ENCODE results near the gene DDI2. TPM values are rescaled to one million over a fixed set of nuclear protein-coding genes. Genes with fewer than 3 reads are reported as not detected.

The DDI2 gene
- total RNA-seq, 1 donor from 2014 or later, result 23.3 TPM

DNA sequence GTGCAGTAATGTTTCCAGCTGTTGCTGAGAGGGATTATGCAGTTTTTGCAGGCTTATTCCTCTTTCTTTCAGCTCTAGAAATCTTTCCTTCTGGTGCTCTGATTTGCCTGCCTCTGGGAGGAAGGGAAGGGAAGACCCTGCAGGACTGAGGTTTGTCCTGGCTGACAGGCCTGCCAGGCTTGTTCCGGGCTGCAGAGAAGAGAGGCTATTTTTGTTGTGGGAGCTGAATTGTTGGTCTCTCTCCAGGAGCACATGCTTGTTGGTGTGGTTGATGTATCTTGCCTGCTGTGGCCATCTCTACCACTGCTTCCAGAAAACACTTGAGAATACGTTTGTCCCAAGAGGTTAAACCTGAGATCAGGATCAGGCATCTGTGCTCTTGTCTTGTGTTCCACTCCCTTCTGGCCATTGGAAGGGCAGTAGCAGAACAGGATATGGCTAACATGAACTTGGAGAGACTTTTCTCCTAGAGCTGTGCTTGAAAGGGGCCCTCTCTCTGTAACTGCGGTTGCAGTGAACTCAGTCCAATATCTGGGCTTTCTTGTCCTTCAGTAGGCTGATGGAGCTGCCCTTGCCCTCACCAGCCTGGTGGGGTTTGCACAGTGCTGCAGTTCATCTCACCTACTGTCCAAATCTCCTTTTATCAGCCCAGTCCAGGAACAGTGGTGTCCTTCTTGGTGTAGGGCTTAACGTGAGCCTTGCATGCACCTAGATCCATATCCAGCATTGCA lies 97.3 kb downstream of the DDI2 start:
- H3K79me2 ChIP-seq (ENCODE audit: low read depth), result peaks cover 33% of the 10 kb centered on the region
- no peaks in the 10 kb centered on the region for H3K27me3 ChIP-seq
- no peak overlapping the region for H3K4me3 Mint-ChIP-seq
- peaks cover 2% of the 10 kb centered on the region for H3F3A ChIP-seq (ENCODE audit: low read depth)
- H3K4me1 ChIP-seq, result no peaks in the 10 kb centered on the region
- peaks cover 6% of the 10 kb centered on the region for H3K27me3 Mint-ChIP-seq (ENCODE audit: insufficient read depth, low read depth)
- H3K9ac ChIP-seq, result no peak overlapping the region
- H3K4me1 Mint-ChIP-seq, result peaks cover 4% of the 10 kb centered on the region
- H2AFZ ChIP-seq (replicated peaks), result no peak overlapping the region
- no peaks in the 10 kb centered on the region for H3K36me3 ChIP-seq
- no peak overlapping the region for H3K27ac Mint-ChIP-seq
- no peak overlapping the region for H3K4me3 ChIP-seq
- peaks cover 11% of the 10 kb centered on the region for H3K36me3 Mint-ChIP-seq
- peaks cover 8% of the 10 kb centered on the region for H4K20me1 ChIP-seq (ENCODE audit: low read depth)
- no peak overlapping the region for H3K4me2 ChIP-seq
- no peak overlapping the region for H3K27ac ChIP-seq
- TF ChIP-seq, protein P1, sequence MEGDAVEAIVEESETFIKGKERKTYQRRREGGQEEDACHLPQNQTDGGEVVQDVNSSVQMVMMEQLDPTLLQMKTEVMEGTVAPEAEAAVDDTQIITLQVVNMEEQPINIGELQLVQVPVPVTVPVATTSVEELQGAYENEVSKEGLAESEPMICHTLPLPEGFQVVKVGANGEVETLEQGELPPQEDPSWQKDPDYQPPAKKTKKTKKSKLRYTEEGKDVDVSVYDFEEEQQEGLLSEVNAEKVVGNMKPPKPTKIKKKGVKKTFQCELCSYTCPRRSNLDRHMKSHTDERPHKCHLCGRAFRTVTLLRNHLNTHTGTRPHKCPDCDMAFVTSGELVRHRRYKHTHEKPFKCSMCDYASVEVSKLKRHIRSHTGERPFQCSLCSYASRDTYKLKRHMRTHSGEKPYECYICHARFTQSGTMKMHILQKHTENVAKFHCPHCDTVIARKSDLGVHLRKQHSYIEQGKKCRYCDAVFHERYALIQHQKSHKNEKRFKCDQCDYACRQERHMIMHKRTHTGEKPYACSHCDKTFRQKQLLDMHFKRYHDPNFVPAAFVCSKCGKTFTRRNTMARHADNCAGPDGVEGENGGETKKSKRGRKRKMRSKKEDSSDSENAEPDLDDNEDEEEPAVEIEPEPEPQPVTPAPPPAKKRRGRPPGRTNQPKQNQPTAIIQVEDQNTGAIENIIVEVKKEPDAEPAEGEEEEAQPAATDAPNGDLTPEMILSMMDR (IDR thresholded peaks at IDR 0.05), result no peak
- TF ChIP-seq EZH2 (IDR thresholded peaks at IDR 0.05), result no peak
- TF ChIP-seq EZH2phosphoT487 (IDR thresholded peaks at IDR 0.05), result no peak
- no peaks in the 10 kb centered on the region for H3K9me3 ChIP-seq (ENCODE audit: low read depth)
- no peak for DNase-seq (ENCODE audit: low spot score)
- H3K9me3 Mint-ChIP-seq, result no peaks in the 10 kb centered on the region

DNA sequence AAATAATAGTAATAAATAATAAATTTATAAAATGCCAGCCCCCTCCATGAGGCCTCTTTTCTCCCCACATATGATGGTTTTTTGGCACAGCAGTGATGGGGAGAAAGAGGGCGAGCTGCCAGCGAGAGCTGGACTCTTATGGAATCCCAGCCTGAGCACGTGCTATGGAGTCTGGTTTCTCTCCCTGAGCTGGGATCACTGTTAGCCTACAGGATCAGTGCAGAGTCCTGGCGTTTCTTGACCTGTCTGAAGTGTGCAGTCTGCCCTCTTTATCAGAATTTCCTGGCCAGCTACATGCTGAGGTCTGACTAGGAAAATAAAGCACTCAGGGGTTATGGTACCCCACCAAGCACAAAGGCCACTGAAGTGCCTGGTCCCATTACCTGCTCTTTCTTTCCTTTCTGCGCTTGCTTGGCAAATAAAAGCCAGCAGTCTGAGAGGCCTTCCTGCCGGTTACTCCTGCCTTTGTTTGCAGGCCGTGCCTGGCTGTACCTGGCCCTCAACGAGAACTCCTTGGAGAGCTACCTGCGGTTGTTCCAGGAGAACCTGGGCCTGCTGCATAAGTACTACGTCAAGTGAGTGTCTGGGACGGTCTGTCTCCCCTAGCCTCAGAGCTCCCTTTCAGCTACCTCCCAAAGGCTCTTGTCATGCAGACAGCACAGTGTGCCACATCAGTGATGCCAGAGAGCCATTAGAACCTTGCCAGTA lies 100.3 kb downstream of the DDI2 start:
- Histone ChIP-seq H3K4me3 (no peak overlapping the region), H3K27me3 (no peaks in the 10 kb centered on the region), H3K27ac (no peak overlapping the region), H3K4me2 (no peak overlapping the region), H4K20me1 (ENCODE audit: low read depth) (peaks cover 8% of the 10 kb centered on the region), H3K9me3 (ENCODE audit: low read depth) (no peaks in the 10 kb centered on the region), H3K4me1 (no peaks in the 10 kb centered on the region), H3F3A (ENCODE audit: low read depth) (peaks cover 2% of the 10 kb centered on the region), H3K9ac (no peak overlapping the region), H3K79me2 (ENCODE audit: low read depth) (peaks cover 22% of the 10 kb centered on the region), H3K36me3 (no peaks in the 10 kb centered on the region), H2AFZ (replicated peaks) (no peak overlapping the region)
- H3K4me3 Mint-ChIP-seq, result no peak overlapping the region
- no peak for DNase-seq (ENCODE audit: low spot score)
- peaks cover 4% of the 10 kb centered on the region for H3K4me1 Mint-ChIP-seq
- TF ChIP-seq EZH2phosphoT487 (IDR thresholded peaks at IDR 0.05), result no peak
- H3K27ac Mint-ChIP-seq, result no peak overlapping the region
- H3K36me3 Mint-ChIP-seq, result peaks cover 13% of the 10 kb centered on the region
- peaks cover 7% of the 10 kb centered on the region for H3K27me3 Mint-ChIP-seq (ENCODE audit: insufficient read depth, low read depth)
- H3K9me3 Mint-ChIP-seq, result no peaks in the 10 kb centered on the region

DNA sequence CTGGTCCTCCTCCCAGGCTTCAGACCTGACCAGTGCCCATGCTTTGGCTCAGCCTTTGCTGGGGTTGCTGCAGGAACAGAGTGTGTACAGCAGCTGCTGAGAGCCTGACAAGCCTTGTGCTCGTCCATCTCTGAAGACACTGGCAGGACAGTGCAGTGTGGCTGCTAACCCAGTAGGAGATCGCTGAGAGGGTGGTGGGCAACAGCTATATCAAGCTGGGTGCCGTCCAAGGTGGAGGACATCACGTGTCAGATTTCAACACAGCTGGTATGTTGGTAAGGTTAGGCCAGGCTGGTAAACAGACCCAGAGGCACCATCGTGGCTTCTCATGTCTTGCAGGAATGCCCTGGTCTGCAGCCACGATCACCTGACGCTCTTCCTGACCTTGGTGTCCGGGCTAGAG lies 100.9 kb downstream of the DDI2 start:
- Mint-ChIP-seq H3K27ac (no peak overlapping the region), H3K36me3 (peaks cover 17% of the 10 kb centered on the region), H3K4me3 (no peak overlapping the region), H3K27me3 (ENCODE audit: insufficient read depth, low read depth) (peaks cover 7% of the 10 kb centered on the region), H3K9me3 (no peaks in the 10 kb centered on the region), H3K4me1 (peaks cover 4% of the 10 kb centered on the region)
- Histone ChIP-seq H3K36me3 (no peaks in the 10 kb centered on the region), H3K4me3 (no peak overlapping the region), H3K4me1 (no peaks in the 10 kb centered on the region), H3K79me2 (ENCODE audit: low read depth) (peaks cover 17% of the 10 kb centered on the region), H3K4me2 (no peak overlapping the region), H3K9ac (no peak overlapping the region), H4K20me1 (ENCODE audit: low read depth) (peaks cover 8% of the 10 kb centered on the region), H2AFZ (replicated peaks) (no peak overlapping the region), H3K27me3 (no peaks in the 10 kb centered on the region), H3F3A (ENCODE audit: low read depth) (peaks cover 2% of the 10 kb centered on the region), H3K9me3 (ENCODE audit: low read depth) (no peaks in the 10 kb centered on the region), H3K27ac (no peak overlapping the region)
- TF ChIP-seq, protein P1 (IDR thresholded peaks at IDR 0.05), result no peak
- TF ChIP-seq EZH2 (IDR thresholded peaks at IDR 0.05) (no peak), EZH2phosphoT487 (IDR thresholded peaks at IDR 0.05) (no peak)
- no peak for DNase-seq (ENCODE audit: low spot score)

Small RNA genes within 50 kb of the gene (small RNA-seq; reads per million reads assigned to genes)
- gene AL121992.2, result not detected
- not detected for gene CD24P1
- not detected for gene RNU7-179P

Other genes starting within 250 kb of the DDI2 start
- gene EFHD2, start 207.6 kb upstream of the DDI2 start, total RNA-seq (ENCODE audit: low replicate concordance), result 6.5 and 14.5 TPM in 2 replicates
- gene CTRC, start 179.0 kb upstream of the DDI2 start, total RNA-seq (ENCODE audit: low replicate concordance), result not detected in 2 replicates
- gene CELA2A, start 160.7 kb upstream of the DDI2 start, total RNA-seq (ENCODE audit: low replicate concordance), result not detected in 2 replicates
- not detected in 2 replicates for gene CELA2B, start 141.4 kb upstream of the DDI2 start, total RNA-seq (ENCODE audit: low replicate concordance)
- 12.4 and 18.2 TPM in 2 replicates for gene CASP9, start 93.2 kb upstream of the DDI2 start, total RNA-seq (ENCODE audit: low replicate concordance)
- gene DNAJC16, start 90.6 kb upstream of the DDI2 start, total RNA-seq (ENCODE audit: low replicate concordance), result 24.2 and 33.6 TPM in 2 replicates
- 0.84 and 0.86 TPM in 2 replicates for gene AGMAT, start 32.4 kb upstream of the DDI2 start, total RNA-seq (ENCODE audit: low replicate concordance)
- 16.7 and 42.2 TPM in 2 replicates for gene PLEKHM2, start 66.9 kb downstream of the DDI2 start, total RNA-seq (ENCODE audit: low replicate concordance)
- 0.34 and 2.2 TPM in 2 replicates for gene SLC25A34, start 118.8 kb downstream of the DDI2 start, total RNA-seq (ENCODE audit: low replicate concordance)
- gene TMEM82, start 125.0 kb downstream of the DDI2 start, total RNA-seq (ENCODE audit: low replicate concordance), result 0.56 TPM in 1 of 2 replicates, not detected in the other
- gene FBLIM1, start 141.3 kb downstream of the DDI2 start, total RNA-seq (ENCODE audit: low replicate concordance), result 4.7 and 13.0 TPM in 2 replicates
- 2.8 and 4.8 TPM in 2 replicates for gene UQCRHL, start 190.2 kb downstream of the DDI2 start, total RNA-seq (ENCODE audit: low replicate concordance)
- gene SPEN, start 230.2 kb downstream of the DDI2 start, total RNA-seq (ENCODE audit: low replicate concordance), result 40.1 and 59.6 TPM in 2 replicates